ENCODE measurements around the gene EMILIN1. TPM values are rescaled to one million over a fixed set of nuclear protein-coding genes. Genes with fewer than 3 reads are reported as not detected.
A peak's percentile ranks its signal among the peaks of the same experiment; 100 is the strongest.

The EMILIN1 gene
- total RNA-seq, 3 donors from 2014 or later, result 12.1 to 256 (median 42.3) TPM

DNA sequence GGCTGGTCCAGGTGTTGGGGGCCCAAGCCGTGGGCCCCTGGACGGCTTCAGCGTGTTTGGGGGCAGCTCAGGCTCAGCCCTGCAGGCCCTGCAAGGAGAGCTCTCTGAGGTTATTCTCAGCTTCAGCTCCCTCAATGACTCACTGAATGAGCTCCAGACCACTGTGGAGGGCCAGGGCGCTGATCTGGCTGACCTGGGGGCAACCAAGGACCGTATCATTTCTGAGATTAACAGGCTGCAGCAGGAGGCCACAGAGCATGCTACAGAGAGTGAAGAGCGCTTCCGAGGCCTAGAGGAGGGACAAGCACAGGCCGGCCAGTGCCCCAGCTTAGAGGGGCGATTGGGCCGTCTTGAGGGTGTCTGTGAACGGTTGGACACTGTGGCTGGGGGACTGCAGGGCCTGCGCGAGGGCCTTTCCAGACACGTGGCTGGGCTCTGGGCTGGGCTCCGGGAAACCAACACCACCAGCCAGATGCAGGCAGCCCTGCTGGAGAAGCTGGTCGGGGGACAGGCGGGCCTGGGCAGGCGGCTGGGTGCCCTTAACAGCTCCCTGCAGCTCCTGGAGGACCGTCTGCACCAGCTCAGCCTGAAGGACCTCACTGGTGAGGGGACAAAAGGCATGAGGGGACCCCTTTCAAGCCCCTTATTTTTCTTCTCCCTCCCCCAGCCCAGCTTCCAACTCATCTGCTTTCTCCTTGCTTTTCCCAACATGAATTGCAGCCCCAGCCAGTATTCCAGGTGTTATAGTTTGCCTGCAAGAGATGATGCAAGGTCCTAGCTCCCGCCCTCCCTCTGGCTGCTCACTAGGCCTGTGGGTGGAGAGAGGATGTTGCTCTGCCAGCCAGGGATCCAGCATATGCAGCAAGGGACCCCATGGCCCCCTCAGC, 5.2 kb downstream of the EMILIN1 start:
- DNase-seq (no peak), ATAC-seq (no peak)
- Histone ChIP-seq H3K4me1 (ENCODE audit: low read depth) (peaks cover 36% of the 10 kb centered on the region), H3K36me3 (ENCODE audit: low read depth) (no peaks in the 10 kb centered on the region), H3K9me3 (no peaks in the 10 kb centered on the region), H3K4me3 (no peak overlapping the region)
- TF ChIP-seq, protein P1, sequence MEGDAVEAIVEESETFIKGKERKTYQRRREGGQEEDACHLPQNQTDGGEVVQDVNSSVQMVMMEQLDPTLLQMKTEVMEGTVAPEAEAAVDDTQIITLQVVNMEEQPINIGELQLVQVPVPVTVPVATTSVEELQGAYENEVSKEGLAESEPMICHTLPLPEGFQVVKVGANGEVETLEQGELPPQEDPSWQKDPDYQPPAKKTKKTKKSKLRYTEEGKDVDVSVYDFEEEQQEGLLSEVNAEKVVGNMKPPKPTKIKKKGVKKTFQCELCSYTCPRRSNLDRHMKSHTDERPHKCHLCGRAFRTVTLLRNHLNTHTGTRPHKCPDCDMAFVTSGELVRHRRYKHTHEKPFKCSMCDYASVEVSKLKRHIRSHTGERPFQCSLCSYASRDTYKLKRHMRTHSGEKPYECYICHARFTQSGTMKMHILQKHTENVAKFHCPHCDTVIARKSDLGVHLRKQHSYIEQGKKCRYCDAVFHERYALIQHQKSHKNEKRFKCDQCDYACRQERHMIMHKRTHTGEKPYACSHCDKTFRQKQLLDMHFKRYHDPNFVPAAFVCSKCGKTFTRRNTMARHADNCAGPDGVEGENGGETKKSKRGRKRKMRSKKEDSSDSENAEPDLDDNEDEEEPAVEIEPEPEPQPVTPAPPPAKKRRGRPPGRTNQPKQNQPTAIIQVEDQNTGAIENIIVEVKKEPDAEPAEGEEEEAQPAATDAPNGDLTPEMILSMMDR (IDR thresholded peaks at IDR 0.05), result no peak
- intact Hi-C loops (cut with DNase I, micrococcal nuclease), result loop anchor here in 1 of 2 donors (10.0 kb wide), 2 partner anchors 49 to 119 kb away; partner anchors contain the start of gene TMEM214

DNA sequence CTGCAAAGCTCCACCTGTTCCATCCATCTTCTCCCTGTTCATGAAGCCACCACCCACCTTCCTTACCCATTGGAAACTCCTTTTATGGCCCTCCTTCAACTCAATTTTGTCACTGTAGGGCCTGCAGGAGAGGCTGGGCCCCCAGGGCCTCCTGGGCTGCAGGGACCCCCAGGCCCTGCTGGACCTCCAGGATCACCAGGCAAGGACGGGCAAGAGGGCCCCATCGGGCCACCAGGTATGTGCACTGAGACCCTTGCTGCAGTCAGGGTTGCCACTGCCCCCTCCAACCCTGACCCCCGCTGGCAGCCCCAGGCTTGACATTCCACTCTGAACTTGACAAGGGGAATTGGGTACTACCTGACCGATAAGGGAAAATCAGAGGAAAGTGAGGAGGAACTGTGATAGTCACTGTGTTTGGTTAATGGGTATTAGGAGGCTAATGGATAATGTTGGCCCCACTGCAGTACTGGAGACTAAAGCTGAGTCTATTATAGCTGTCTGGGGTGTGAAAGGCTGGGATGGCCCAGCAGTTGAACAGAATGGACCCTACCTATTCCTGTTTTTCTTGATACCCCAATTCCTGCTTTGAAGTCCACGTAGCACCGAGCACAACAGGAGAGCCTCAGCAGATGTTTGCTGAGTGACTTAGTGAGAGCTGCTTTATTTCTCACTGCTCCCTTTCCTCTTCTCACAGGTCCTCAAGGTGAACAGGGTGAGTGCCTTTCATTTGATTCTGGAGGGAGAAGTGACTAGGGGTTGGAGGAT, 6.1 kb downstream of the EMILIN1 start:
- DNase-seq (no peak), ATAC-seq (no peak)
- intact Hi-C loops (cut with DNase I, micrococcal nuclease), result loop anchor here in 1 of 2 donors (10.0 kb wide), 2 partner anchors 50 to 120 kb away; partner anchors contain the start of gene TMEM214
- no peaks in the 10 kb centered on the region for H3K9me3 ChIP-seq
- peaks cover 36% of the 10 kb centered on the region for H3K4me1 ChIP-seq (ENCODE audit: low read depth)
- no peaks in the 10 kb centered on the region for H3K36me3 ChIP-seq (ENCODE audit: low read depth)
- TF ChIP-seq, protein P1 (IDR thresholded peaks at IDR 0.05), result no peak
- H3K4me3 ChIP-seq, result no peak overlapping the region

DNA sequence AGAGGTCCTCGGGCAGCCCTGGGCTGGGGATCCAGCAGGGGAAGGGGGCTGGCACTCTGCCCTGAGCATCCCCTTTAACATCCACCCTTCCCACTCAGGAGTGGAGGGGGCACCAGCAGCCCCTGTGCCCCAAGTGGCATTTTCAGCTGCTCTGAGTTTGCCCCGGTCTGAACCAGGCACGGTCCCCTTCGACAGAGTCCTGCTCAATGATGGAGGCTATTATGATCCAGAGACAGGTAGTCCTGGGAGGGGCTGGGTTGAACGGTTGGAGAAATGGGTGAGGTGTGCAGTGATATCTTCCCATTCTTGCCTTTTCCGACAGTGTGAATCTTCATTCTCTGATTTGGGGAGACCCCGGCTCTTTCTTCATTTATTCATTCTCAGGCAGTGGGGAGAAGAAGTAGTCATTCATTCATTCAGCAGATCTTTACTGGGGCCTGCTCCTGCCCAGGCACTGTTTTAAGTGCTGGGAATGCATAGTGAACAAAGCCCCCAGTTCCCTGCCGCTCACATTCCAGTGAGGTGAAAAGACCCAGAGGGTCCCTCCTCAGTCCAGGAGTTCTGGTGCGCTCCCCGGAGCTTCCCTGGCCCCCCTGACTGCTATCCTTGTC, 6.8 kb downstream of the EMILIN1 start:
- intact Hi-C loops (cut with DNase I, micrococcal nuclease), result loop anchor here in 1 of 2 donors (10.0 kb wide), 2 partner anchors 50 to 120 kb away; partner anchors contain the start of gene TMEM214
- DNase-seq (no peak), ATAC-seq (no peak)
- Histone ChIP-seq H3K4me1 (ENCODE audit: low read depth) (peaks cover 36% of the 10 kb centered on the region), H3K36me3 (ENCODE audit: low read depth) (no peaks in the 10 kb centered on the region), H3K4me3 (no peak overlapping the region), H3K9me3 (no peaks in the 10 kb centered on the region)
- TF ChIP-seq, protein P1 (IDR thresholded peaks at IDR 0.05), result no peak

DNA sequence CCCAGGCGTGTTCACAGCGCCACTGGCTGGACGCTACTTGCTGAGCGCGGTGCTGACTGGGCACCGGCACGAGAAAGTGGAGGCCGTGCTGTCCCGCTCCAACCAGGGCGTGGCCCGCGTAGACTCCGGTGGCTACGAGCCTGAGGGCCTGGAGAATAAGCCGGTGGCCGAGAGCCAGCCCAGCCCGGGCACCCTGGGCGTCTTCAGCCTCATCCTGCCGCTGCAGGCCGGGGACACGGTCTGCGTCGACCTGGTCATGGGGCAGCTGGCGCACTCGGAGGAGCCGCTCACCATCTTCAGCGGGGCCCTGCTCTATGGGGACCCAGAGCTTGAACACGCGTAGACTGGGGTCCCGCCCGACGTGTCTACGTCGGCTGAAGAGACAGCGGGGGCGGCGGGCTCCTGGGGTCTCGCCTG, 7.3 kb downstream of the EMILIN1 start:
- ATAC-seq (peak; percentile 62), DNase-seq (peak; percentile 80 to 87 (median 86))
- intact Hi-C loops (cut with DNase I, micrococcal nuclease), result loop anchor here in 1 of 2 donors (10.0 kb wide), 2 partner anchors 51 to 121 kb away; partner anchors contain the start of gene TMEM214
- TF ChIP-seq, protein P1 (IDR thresholded peaks at IDR 0.05), result no peak
- Histone ChIP-seq H3K4me3 (peak overlapping the region; percentile 28), H3K9me3 (no peaks in the 10 kb centered on the region), H3K4me1 (ENCODE audit: low read depth) (peaks cover 33% of the 10 kb centered on the region), H3K36me3 (ENCODE audit: low read depth) (no peaks in the 10 kb centered on the region)

DNA sequence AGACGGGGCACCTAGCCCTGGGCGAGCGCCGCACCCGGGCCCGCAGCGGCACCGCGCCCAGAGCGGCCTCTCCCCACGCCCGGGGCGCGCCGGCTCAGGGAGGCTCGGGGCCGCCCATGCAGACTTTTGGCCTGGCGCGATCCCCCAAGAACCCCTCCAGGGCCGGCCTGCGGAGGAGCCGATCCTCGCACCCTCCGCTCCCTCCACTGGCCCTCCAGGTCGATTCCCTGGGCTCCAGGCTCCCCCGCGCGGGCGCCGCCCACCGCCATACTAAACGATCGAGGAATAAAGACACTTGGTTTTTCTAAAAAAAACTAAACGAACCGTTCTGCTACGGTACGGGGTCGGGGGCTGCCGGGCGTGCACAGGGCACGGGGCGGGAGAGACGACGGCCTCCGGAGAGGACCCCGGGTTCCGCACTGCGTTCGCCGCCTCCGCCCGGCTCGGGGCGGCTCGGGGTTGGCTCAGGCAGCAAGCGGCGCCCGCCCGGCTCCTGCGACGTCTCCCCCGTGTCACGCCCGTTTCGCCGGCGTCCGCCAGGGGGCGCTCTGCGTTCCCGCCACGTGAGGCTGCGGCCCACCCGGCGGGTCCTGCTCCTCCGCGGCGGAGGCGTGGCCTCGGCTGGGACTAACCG, 7.8 kb downstream of the EMILIN1 start:
- Histone ChIP-seq H3K4me1 (ENCODE audit: low read depth) (peaks cover 30% of the 10 kb centered on the region), H3K36me3 (ENCODE audit: low read depth) (no peaks in the 10 kb centered on the region), H3K9me3 (no peaks in the 10 kb centered on the region), H3K4me3 (peak overlapping the region; percentile 28)
- TF ChIP-seq, protein P1 (IDR thresholded peaks at IDR 0.05), result peak; percentile 97
- ATAC-seq, result peak; percentile 93
- intact Hi-C loops (cut with DNase I, micrococcal nuclease), result loop anchor here in 1 of 2 donors (10.0 kb wide), 2 partner anchors 51 to 121 kb away; partner anchors contain the start of gene TMEM214
- peak; percentile 95 to 98 (median 96) for DNase-seq
